H9 (cell line): ENCODE data around the gene RAB11A. TPM values are rescaled to one million over a fixed set of nuclear protein-coding genes. Genes with fewer than 3 reads are reported as not detected.

ENCODE experiments used
- DNase-seq: peaks from one replicate; pipeline ENCODE4 v3.0.0-alpha.2; 2017
- H2AFZ ChIP-seq: one replicate; pipeline ENCODE4 v1.6.1; 2013; ENCODE audit warnings: mild to moderate bottlenecking, low read length, control low read depth, moderate library complexity
- H2AK5ac ChIP-seq: 2 replicates; pipeline ENCODE4 v1.6.1; 2013; ENCODE audit warnings: low read length, control low read depth, mixed read lengths; ENCODE audit not compliant: insufficient read length
- H2BK120ac ChIP-seq: one replicate; pipeline ENCODE4 v1.6.1; 2013; ENCODE audit warnings: low read depth, mild to moderate bottlenecking, low read length, control low read depth, inconsistent platforms; ENCODE audit not compliant: poor library complexity, severe bottlenecking
- H2BK12ac ChIP-seq: 2 replicates; pipeline ENCODE4 v1.6.1; 2013; ENCODE audit warnings: low read length, control low read depth, mixed read lengths, low read depth; ENCODE audit not compliant: insufficient read length
- H2BK15ac ChIP-seq: 2 replicates; pipeline ENCODE4 v1.6.1; 2013; ENCODE audit warnings: low read depth, low read length, control low read depth
- H2BK20ac ChIP-seq: one replicate; pipeline ENCODE4 v1.6.1; 2013; ENCODE audit warnings: low read depth, mild to moderate bottlenecking, low read length, control low read depth, inconsistent platforms; ENCODE audit not compliant: poor library complexity, severe bottlenecking
- H2BK5ac ChIP-seq: 2 replicates; pipeline ENCODE4 v1.6.1; 2013; ENCODE audit warnings: low read length, control low read depth, mixed read lengths; ENCODE audit not compliant: insufficient read length
- H3K14ac ChIP-seq: 2 replicates; pipeline ENCODE4 v1.6.1; 2013; ENCODE audit warnings: low read length, control low read depth; ENCODE audit not compliant: insufficient read depth
- H3K18ac ChIP-seq: 2 replicates; pipeline ENCODE4 v1.6.1; 2013; ENCODE audit warnings: low read depth, mild to moderate bottlenecking, mixed read lengths, low read length, control low read depth; ENCODE audit not compliant: insufficient read length
- H3K23ac ChIP-seq: 2 replicates; pipeline ENCODE4 v1.6.1; 2013; ENCODE audit warnings: low read length, control low read depth, mixed read lengths, low read depth; ENCODE audit not compliant: insufficient read length
- H3K23me2 ChIP-seq: 2 replicates; pipeline ENCODE4 v1.6.1; 2013; ENCODE audit warnings: low read depth, mild to moderate bottlenecking, mixed read lengths, low read length, control low read depth; ENCODE audit not compliant: insufficient read length, poor library complexity, severe bottlenecking
- H3K27ac ChIP-seq: 2 replicates; pipeline ENCODE4 v1.5.1; 2013; ENCODE audit warnings: low read length, control low read depth, mixed read lengths, low read depth; ENCODE audit not compliant: insufficient read length
- H3K27me3 ChIP-seq: 2 replicates; pipeline ENCODE4 v1.6.1; 2013; ENCODE audit warnings: low read length, control low read depth, inconsistent platforms; ENCODE audit not compliant: insufficient read depth
- H3K4ac ChIP-seq: 2 replicates; pipeline ENCODE4 v1.6.1; 2013; ENCODE audit warnings: low read depth, mild to moderate bottlenecking, control low read depth, inconsistent platforms, low read length, moderate library complexity
- H3K4me1 ChIP-seq: 2 replicates; pipeline ENCODE4 v1.6.1; 2013; ENCODE audit warnings: low read length, control low read depth, inconsistent platforms; ENCODE audit not compliant: insufficient read depth
- H3K4me2 ChIP-seq: 2 replicates; pipeline ENCODE4 v1.6.1; 2013; ENCODE audit warnings: low read length, control low read depth, mixed read lengths; ENCODE audit not compliant: insufficient read length, insufficient read depth
- H3K56ac ChIP-seq: 2 replicates; pipeline ENCODE4 v1.6.1; 2013; ENCODE audit warnings: low read depth, mild to moderate bottlenecking, mixed read lengths, low read length, control low read depth; ENCODE audit not compliant: insufficient read length
- H3K79me1 ChIP-seq: 2 replicates; pipeline ENCODE4 v1.6.1; 2013; ENCODE audit warnings: low read depth, mild to moderate bottlenecking, moderate library complexity, low read length, control low read depth, inconsistent platforms; ENCODE audit not compliant: insufficient read depth, poor library complexity, severe bottlenecking
- H3K79me2 ChIP-seq: 2 replicates; pipeline ENCODE4 v1.6.1; 2013; ENCODE audit warnings: low read length, control low read depth, inconsistent platforms; ENCODE audit not compliant: insufficient read depth
- H3K9ac ChIP-seq: 2 replicates; pipeline ENCODE4 v1.6.1; 2013; ENCODE audit warnings: low read length, control low read depth, mixed read lengths; ENCODE audit not compliant: insufficient read length; ENCODE audit errors: extremely low read depth
- H3K9me3 ChIP-seq: one replicate; pipeline ENCODE4 v1.6.1; 2013; ENCODE audit warnings: low read depth, low read length, inconsistent platforms; ENCODE audit not compliant: control insufficient read depth
- H3T11ph ChIP-seq: one replicate; pipeline ENCODE4 v1.6.1; 2013; ENCODE audit warnings: mild to moderate bottlenecking, low read length, control low read depth, inconsistent platforms
- H4K20me1 ChIP-seq: one replicate; pipeline ENCODE4 v1.6.1; 2013; ENCODE audit not compliant: control insufficient read depth, insufficient read length, insufficient read depth
- H4K5ac ChIP-seq: 2 replicates; pipeline ENCODE4 v1.6.1; 2013; ENCODE audit warnings: low read depth, mild to moderate bottlenecking, mixed read lengths, low read length, control low read depth; ENCODE audit not compliant: insufficient read length
- H4K8ac ChIP-seq: replicated peaks from 2 replicates; pipeline ENCODE4 v1.6.1; 2013; ENCODE audit warnings: low read length, control low read depth, mixed read lengths, low read depth; ENCODE audit not compliant: insufficient read length
- H4K91ac ChIP-seq: 2 replicates; pipeline ENCODE4 v1.6.1; 2013; ENCODE audit warnings: low read depth, mild to moderate bottlenecking, moderate library complexity, mixed read lengths, low read length, control low read depth; ENCODE audit not compliant: insufficient read length
- H3K27ac Mint-ChIP-seq, 3 experiments: 2 replicates in 2 of 3; 3 replicates in 1 of 3; pipeline ENCODE4 v1.8.0; 2020 to 2021; ENCODE audit warnings: mixed read lengths in 3 of 3, mild to moderate bottlenecking in 1 of 3, moderate library complexity in 1 of 3
- H3K27me3 Mint-ChIP-seq: 2 replicates; pipeline ENCODE4 v1.8.0; 2021; ENCODE audit warnings: low read depth, mild to moderate bottlenecking, moderate library complexity, mixed read lengths
- H3K36me3 Mint-ChIP-seq, 3 experiments: 2 replicates in 2 of 3; 3 replicates in 1 of 3; pipeline ENCODE4 v1.8.0; 2020 to 2021; ENCODE audit warnings: low read depth in 3 of 3, mixed read lengths in 3 of 3; ENCODE audit not compliant: insufficient read depth in 1 of 3
- H3K4me1 Mint-ChIP-seq, 2 experiments: 2 replicates each; pipeline ENCODE4 v1.8.0; 2020; ENCODE audit warnings: mixed read lengths in 2 of 2
- H3K4me3 Mint-ChIP-seq, 2 experiments: 2 replicates in 1 of 2; 3 replicates in 1 of 2; pipeline ENCODE4 v1.8.0; 2020 to 2021; ENCODE audit warnings: mild to moderate bottlenecking in 2 of 2, mixed read lengths in 2 of 2, moderate library complexity in 1 of 2
- H3K9me3 Mint-ChIP-seq, 2 experiments: 2 replicates in 1 of 2; 3 replicates in 1 of 2; pipeline ENCODE4 v1.8.0; 2020; ENCODE audit warnings: mild to moderate bottlenecking in 2 of 2, mixed read lengths in 2 of 2, moderate library complexity in 1 of 2
- CTCF ChIP-seq: fragments of 200-600 bp; sonication (generic); conservative IDR thresholded peaks from 3 replicates; pipeline ENCODE4 v1.8.0; 2021; ENCODE audit warnings: antibody characterized with exemption, mild to moderate bottlenecking
- WGBS: extraction: QIAGEN DNeasy Blood & Tissue Kit; methylation state at CpG from one replicate; pipeline ENCODE4 v1.1.7; 2013; ENCODE audit warnings: missing lambda C conversion rate, low lambda C conversion rate, mixed read lengths; ENCODE audit not compliant: insufficient read length; ENCODE audit errors: extremely low coverage; 5-methylcytosine and 5-hydroxymethylcytosine counted together
- total RNA-seq: library from RNA; stranded (reverse); gene quantifications from 2 replicates; pipeline ENCODE4 v1.2.1, GENCODE V29; 2021

RAB11A gene
- total RNA-seq, 1 experiment from 2014 or later = 217 TPM

- TF ChIP-seq CTCF = no peak
- WGBS = no CpG with 5 or more reads among the region's 2 CpGs
- H4K20me1 ChIP-seq = no peaks in the 10 kb centered on the region
- no peak overlapping the region for H3K23ac ChIP-seq
- H2BK120ac ChIP-seq = no peak overlapping the region
- H4K8ac ChIP-seq = no peak overlapping the region
- H4K91ac ChIP-seq = no peak overlapping the region
- peaks cover 1% of the 10 kb centered on the region for H3K27me3 Mint-ChIP-seq
- H3K4ac ChIP-seq = no peak overlapping the region
- no peak overlapping the region for H2BK15ac ChIP-seq
- H3K79me2 ChIP-seq = no peaks in the 10 kb centered on the region
- H3K4me1 Mint-ChIP-seq = peaks cover 4 to 16% of the 10 kb centered on the region in 2 experiments
- no peak overlapping the region for H2BK20ac ChIP-seq
- H3K4me2 ChIP-seq = no peak overlapping the region
- no peak overlapping the region for H3K14ac ChIP-seq
- H2BK5ac ChIP-seq = no peak overlapping the region
- H2BK12ac ChIP-seq = no peak overlapping the region
- H3K56ac ChIP-seq = no peak overlapping the region
- H3K79me1 ChIP-seq = no peaks in the 10 kb centered on the region
- H2AFZ ChIP-seq = no peak overlapping the region
- H3K4me1 ChIP-seq = no peaks in the 10 kb centered on the region
- H3K4me3 Mint-ChIP-seq = no peak overlapping the region
- no peak overlapping the region for H3K9ac ChIP-seq
- H3K27me3 ChIP-seq = no peaks in the 10 kb centered on the region
- no peaks in the 10 kb centered on the region for H3K36me3 Mint-ChIP-seq
- no peaks in the 10 kb centered on the region for H3K9me3 ChIP-seq
- H3K27ac ChIP-seq = no peak overlapping the region
- H3K18ac ChIP-seq = no peak overlapping the region
- H3K27ac Mint-ChIP-seq = no peak overlapping the region; a peak in 1 of 7 replicates
- H2AK5ac ChIP-seq = no peak overlapping the region
- H3K9me3 Mint-ChIP-seq = no peaks in the 10 kb centered on the region
- no peak overlapping the region for H3T11ph ChIP-seq
- H4K5ac ChIP-seq = no peak overlapping the region
- no peaks in the 10 kb centered on the region for H3K23me2 ChIP-seq
- DNase-seq = no peak
Observed at GRCh38 chr15:65935391-65935790, 66.1 kb downstream of the RAB11A start.
